ENCODE measurements around the gene TMEM244. TPM values are rescaled to one million over a fixed set of nuclear protein-coding genes. Genes with fewer than 3 reads are reported as not detected.
A peak's percentile ranks its signal among the peaks of the same experiment; 100 is the strongest.
"Not testable (repeated sequence)": the region's sequence is repeated elsewhere in the genome, so short reads cannot be mapped to it uniquely, and the experiment has no call there.

The TMEM244 gene
- total RNA-seq, 1 donor from 2014 or later, result not detected

- Mint-ChIP-seq H3K9me3 (peaks cover 6% of the 10 kb centered on the region), H3K27ac (no peak overlapping the region), H3K4me1 (ENCODE audit: low read depth) (peaks cover 13% of the 10 kb centered on the region), H3K36me3 (ENCODE audit: low read depth) (peaks cover 9% of the 10 kb centered on the region), H3K4me3 (ENCODE audit: low read depth) (no peak overlapping the region), H3K27me3 (ENCODE audit: low read depth) (peaks cover 8% of the 10 kb centered on the region)
- no peak for DNase-seq (ENCODE audit: low spot score)
- intact Hi-C loops (cut with micrococcal nuclease), result no loop called here
Measured at GRCh38 chr6:129886401-129887155, 25.5 kb upstream of the TMEM244 start.

GRCh38 chr6:129884211-129884610, 23.1 kb upstream of the TMEM244 start:
- intact Hi-C loops (cut with micrococcal nuclease), result no loop called here
- no peak for DNase-seq (ENCODE audit: low spot score)
- Mint-ChIP-seq H3K27ac (no peak overlapping the region), H3K4me3 (ENCODE audit: low read depth) (no peak overlapping the region), H3K36me3 (ENCODE audit: low read depth) (peaks cover 19% of the 10 kb centered on the region), H3K27me3 (ENCODE audit: low read depth) (peaks cover 8% of the 10 kb centered on the region), H3K4me1 (ENCODE audit: low read depth) (peaks cover 10% of the 10 kb centered on the region), H3K9me3 (peaks cover 24% of the 10 kb centered on the region)

DNA sequence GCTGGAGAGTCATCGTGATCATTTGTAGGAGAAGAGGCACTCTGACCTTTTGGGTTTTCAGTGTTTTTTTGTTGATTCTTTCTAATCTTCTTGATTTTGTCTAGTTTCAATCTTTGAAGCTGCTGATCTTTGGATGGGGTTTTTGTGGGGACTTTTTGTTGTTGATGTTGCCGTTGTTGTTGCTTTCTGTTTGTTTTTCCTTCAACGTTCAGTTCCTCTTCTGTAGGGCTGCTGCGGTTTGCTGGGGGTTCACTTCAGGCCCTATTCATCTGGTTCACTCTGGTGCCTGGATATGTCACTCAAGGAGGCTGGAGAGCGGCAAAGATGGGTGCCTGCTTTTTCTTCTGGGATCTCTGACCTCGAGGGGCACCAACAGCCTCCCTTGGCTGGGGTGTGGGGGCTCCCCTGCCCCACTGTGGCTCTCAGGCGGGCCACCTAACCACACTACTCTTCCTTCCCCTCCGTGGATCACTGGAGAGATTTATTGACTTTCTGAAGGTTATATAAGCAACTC, 21.5 kb upstream of the TMEM244 start:
- peaks cover 39% of the 10 kb centered on the region for H3K9me3 Mint-ChIP-seq
- peaks cover 10% of the 10 kb centered on the region for H3K4me1 Mint-ChIP-seq (ENCODE audit: low read depth)
- peaks cover 22% of the 10 kb centered on the region for H3K36me3 Mint-ChIP-seq (ENCODE audit: low read depth)
- no peak overlapping the region for H3K4me3 Mint-ChIP-seq (ENCODE audit: low read depth)
- DNase-seq (ENCODE audit: low spot score), result no peak
- intact Hi-C loops (cut with micrococcal nuclease), result no loop called here
- peaks cover 5% of the 10 kb centered on the region for H3K27me3 Mint-ChIP-seq (ENCODE audit: low read depth)
- peak overlapping the region; percentile 54 for H3K27ac Mint-ChIP-seq

DNA sequence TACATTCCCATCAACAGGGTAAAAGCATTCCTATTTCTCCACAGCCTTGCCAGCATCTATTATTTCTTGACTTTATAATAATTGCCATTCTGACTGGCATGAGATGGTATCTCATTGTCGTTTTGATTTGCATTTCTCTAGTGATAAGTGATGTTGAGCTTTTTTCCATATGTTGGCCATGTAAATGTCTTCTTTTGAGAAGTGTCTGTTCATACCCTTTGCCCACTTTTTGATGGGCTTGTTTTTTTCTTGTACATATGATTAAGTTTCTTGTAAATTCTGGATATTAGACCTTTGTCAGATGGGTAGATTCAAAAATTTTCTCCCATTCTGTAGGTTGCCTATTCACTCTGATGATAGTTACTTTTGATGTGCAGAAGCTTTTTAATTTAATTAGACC, 16.8 kb upstream of the TMEM244 start:
- H3K4me3 Mint-ChIP-seq (ENCODE audit: low read depth); H3K27me3 Mint-ChIP-seq (ENCODE audit: low read depth): not testable (repeated sequence)

DNA sequence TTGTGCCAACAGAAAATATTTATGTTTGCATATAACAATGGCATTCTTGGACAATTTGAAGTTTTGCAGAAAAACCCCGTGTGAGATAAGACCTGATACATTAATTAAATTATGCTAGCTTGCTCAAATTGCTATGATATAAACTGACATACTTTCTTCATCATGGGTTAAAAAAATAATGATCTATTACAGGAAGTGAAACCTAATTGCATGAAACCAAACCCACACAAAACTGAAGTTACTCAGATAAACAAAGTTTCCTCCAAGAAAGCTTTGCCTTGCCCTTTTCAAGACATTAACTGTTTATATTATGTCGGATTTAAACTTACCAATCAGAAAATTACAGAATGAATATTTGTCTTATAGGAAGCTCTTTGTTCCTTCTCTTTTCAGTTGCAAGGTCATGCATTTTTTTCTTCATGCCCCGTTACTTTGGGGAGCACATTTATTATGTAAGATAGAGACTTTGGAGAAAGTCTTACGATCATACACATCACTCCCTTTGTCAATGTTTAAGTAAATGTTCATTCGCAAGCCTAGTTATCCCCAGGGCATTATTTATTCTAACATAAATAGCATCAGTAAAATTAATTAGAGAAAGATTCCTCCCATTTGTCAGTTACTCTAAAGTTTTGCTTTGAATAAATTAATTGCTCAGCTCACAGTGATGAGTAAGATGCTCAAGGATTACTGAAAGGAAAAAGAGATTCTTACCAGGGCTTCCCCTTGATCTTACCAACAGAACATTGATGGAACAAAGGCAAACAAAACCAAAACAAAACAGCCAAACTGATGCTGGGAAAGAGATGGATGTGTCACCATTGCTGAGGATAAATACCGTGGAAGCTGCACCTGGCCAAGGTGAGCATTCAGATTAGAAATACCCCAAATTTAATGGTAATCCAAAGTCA, 14.8 kb upstream of the TMEM244 start:
- peaks cover 18% of the 10 kb centered on the region for H3K4me1 Mint-ChIP-seq (ENCODE audit: low read depth)
- H3K27ac Mint-ChIP-seq, result peak overlapping the region; percentile 15
- H3K4me3 Mint-ChIP-seq (ENCODE audit: low read depth), result no peak overlapping the region
- peaks cover 26% of the 10 kb centered on the region for H3K9me3 Mint-ChIP-seq
- peaks cover 8% of the 10 kb centered on the region for H3K36me3 Mint-ChIP-seq (ENCODE audit: low read depth)
- peaks cover 5% of the 10 kb centered on the region for H3K27me3 Mint-ChIP-seq (ENCODE audit: low read depth)
- intact Hi-C loops (cut with micrococcal nuclease), result no loop called here
- no peak for DNase-seq (ENCODE audit: low spot score)

More for the DNA sequence above, 16.8 kb upstream of the TMEM244 start:
- intact Hi-C loops (cut with micrococcal nuclease); H3K27ac Mint-ChIP-seq; DNase-seq (ENCODE audit: low spot score): not testable (repeated sequence)
- peaks cover 22% of the 10 kb centered on the region for H3K36me3 Mint-ChIP-seq (ENCODE audit: low read depth)
- H3K4me1 Mint-ChIP-seq (ENCODE audit: low read depth), result peaks cover 28% of the 10 kb centered on the region
- peaks cover 39% of the 10 kb centered on the region for H3K9me3 Mint-ChIP-seq

GRCh38 chr6:129874837-129875236, 13.7 kb upstream of the TMEM244 start:
- Mint-ChIP-seq H3K36me3 (ENCODE audit: low read depth) (peaks cover 3% of the 10 kb centered on the region), H3K27me3 (ENCODE audit: low read depth) (peaks cover 6% of the 10 kb centered on the region), H3K9me3 (peaks cover 17% of the 10 kb centered on the region), H3K27ac (no peak overlapping the region), H3K4me3 (ENCODE audit: low read depth) (no peak overlapping the region), H3K4me1 (ENCODE audit: low read depth) (peaks cover 18% of the 10 kb centered on the region)
- intact Hi-C loops (cut with micrococcal nuclease), result no loop called here
- no peak for DNase-seq (ENCODE audit: low spot score)

- DNase-seq (ENCODE audit: low spot score), result no peak
Measured at GRCh38 chr6:129872586-129872985, 11.5 kb upstream of the TMEM244 start.

DNA sequence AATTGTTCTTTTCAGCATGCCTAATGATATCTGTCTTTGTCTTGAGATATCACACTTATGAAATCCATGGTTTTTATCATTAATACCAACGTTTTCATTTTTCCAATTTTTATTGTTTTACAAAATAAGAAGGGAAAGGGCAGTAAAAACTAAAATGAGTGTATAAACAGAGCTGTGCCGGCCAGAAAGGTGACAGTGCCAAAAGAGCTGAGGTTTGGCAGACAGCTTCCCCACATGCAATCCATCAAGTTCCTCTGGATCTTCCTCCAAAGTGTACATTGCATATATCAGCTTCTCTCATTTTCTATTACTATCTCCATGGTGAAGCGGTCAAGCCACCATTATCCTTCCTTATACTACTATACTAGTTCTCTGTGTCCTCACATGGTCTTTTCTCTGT, 10.1 kb upstream of the TMEM244 start:
- DNase-seq (ENCODE audit: low spot score), result no peak
- Mint-ChIP-seq H3K9me3 (no peaks in the 10 kb centered on the region), H3K27me3 (ENCODE audit: low read depth) (peaks cover 8% of the 10 kb centered on the region), H3K4me1 (ENCODE audit: low read depth) (peaks cover 14% of the 10 kb centered on the region), H3K4me3 (ENCODE audit: low read depth) (no peak overlapping the region), H3K36me3 (ENCODE audit: low read depth) (no peaks in the 10 kb centered on the region), H3K27ac (no peak overlapping the region)
- intact Hi-C loops (cut with micrococcal nuclease), result no loop called here

More at GRCh38 chr6:129872586-129872985, 11.5 kb upstream of the TMEM244 start:
- Mint-ChIP-seq H3K27me3 (ENCODE audit: low read depth) (peaks cover 8% of the 10 kb centered on the region), H3K9me3 (no peaks in the 10 kb centered on the region), H3K36me3 (ENCODE audit: low read depth) (no peaks in the 10 kb centered on the region), H3K27ac (no peak overlapping the region), H3K4me1 (ENCODE audit: low read depth) (peaks cover 18% of the 10 kb centered on the region), H3K4me3 (ENCODE audit: low read depth) (no peak overlapping the region)
- intact Hi-C loops (cut with micrococcal nuclease), result no loop called here

DNA sequence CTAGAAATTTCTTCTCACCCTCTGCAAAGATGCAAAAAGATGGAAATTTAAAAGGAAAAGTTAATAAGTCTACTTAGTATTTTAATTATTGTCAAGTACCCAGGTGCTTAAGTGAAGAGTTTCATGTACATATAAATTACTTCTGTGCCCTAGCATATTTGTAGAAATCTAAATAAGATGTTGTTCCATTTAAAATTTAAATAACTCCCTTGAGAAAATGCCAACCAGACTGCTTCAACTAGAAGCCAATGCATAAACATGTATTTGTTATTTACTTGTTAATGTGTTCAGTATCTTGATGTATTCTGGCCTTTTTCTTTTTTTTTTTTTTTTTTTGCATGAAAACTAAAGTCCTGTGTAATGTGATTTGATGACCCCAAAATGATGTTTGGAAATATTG, 6.3 kb upstream of the TMEM244 start:
- Mint-ChIP-seq H3K4me1 (ENCODE audit: low read depth) (no peaks in the 10 kb centered on the region), H3K27me3 (ENCODE audit: low read depth) (peaks cover 8% of the 10 kb centered on the region), H3K9me3 (peaks cover 5% of the 10 kb centered on the region), H3K4me3 (ENCODE audit: low read depth) (no peak overlapping the region), H3K27ac (no peak overlapping the region), H3K36me3 (ENCODE audit: low read depth) (no peaks in the 10 kb centered on the region)
- no peak for DNase-seq (ENCODE audit: low spot score)
- intact Hi-C loops (cut with micrococcal nuclease), result no loop called here

- Mint-ChIP-seq H3K4me3 (ENCODE audit: low read depth) (no peak overlapping the region), H3K27me3 (ENCODE audit: low read depth) (peaks cover 6% of the 10 kb centered on the region), H3K36me3 (ENCODE audit: low read depth) (no peaks in the 10 kb centered on the region), H3K4me1 (ENCODE audit: low read depth) (no peaks in the 10 kb centered on the region), H3K27ac (no peak overlapping the region), H3K9me3 (peaks cover 5% of the 10 kb centered on the region)
- no peak for DNase-seq (ENCODE audit: low spot score)
- intact Hi-C loops (cut with micrococcal nuclease), result no loop called here
Measured at GRCh38 chr6:129866688-129867087, 5.6 kb upstream of the TMEM244 start.

DNA sequence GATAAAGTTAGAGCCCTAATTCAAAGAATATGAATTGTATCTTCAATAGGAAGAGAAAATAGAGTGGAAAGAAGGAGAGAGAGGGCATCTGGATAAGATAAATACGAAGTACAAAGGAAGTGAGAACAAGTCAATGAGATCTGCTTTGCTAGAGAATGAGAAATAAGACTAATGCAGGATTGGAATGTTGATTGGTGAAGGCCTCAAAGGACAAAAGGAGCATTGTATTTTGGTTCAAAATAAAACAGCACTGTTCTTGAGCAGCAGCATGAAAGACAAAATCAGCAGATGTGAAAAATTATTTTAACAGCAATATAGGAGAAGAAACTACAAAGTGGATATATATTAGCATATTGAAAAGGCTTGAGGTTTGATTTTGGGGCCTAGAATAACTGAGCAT, 5.1 kb upstream of the TMEM244 start:
- intact Hi-C loops (cut with micrococcal nuclease), result no loop called here
- Mint-ChIP-seq H3K27ac (no peak overlapping the region), H3K4me1 (ENCODE audit: low read depth) (peaks cover 2% of the 10 kb centered on the region), H3K27me3 (ENCODE audit: low read depth) (peaks cover 6% of the 10 kb centered on the region), H3K9me3 (peaks cover 5% of the 10 kb centered on the region), H3K4me3 (ENCODE audit: low read depth) (no peak overlapping the region), H3K36me3 (ENCODE audit: low read depth) (no peaks in the 10 kb centered on the region)
- no peak for DNase-seq (ENCODE audit: low spot score)

- Mint-ChIP-seq H3K36me3 (ENCODE audit: low read depth) (no peaks in the 10 kb centered on the region), H3K27ac (no peak overlapping the region), H3K27me3 (ENCODE audit: low read depth) (peaks cover 5% of the 10 kb centered on the region), H3K4me3 (ENCODE audit: low read depth) (no peak overlapping the region), H3K9me3 (peaks cover 5% of the 10 kb centered on the region), H3K4me1 (ENCODE audit: low read depth) (peaks cover 11% of the 10 kb centered on the region)
- no peak for DNase-seq (ENCODE audit: low spot score)
- intact Hi-C loops (cut with micrococcal nuclease), result no loop called here
Measured at GRCh38 chr6:129865013-129865412, 3.9 kb upstream of the TMEM244 start.

GRCh38 chr6:129863664-129864063, 2.5 kb upstream of the TMEM244 start:
- Mint-ChIP-seq H3K36me3 (ENCODE audit: low read depth) (no peaks in the 10 kb centered on the region), H3K27me3 (ENCODE audit: low read depth) (peaks cover 5% of the 10 kb centered on the region), H3K4me3 (ENCODE audit: low read depth) (no peak overlapping the region), H3K27ac (no peak overlapping the region), H3K9me3 (peaks cover 5% of the 10 kb centered on the region), H3K4me1 (ENCODE audit: low read depth) (peaks cover 11% of the 10 kb centered on the region)
- DNase-seq (ENCODE audit: low spot score), result no peak
- intact Hi-C loops (cut with micrococcal nuclease), result no loop called here

Measured in activated T-helper 2 cell treated with anti-CD3 and anti-CD28 coated beads, Interferon-gamma antibody, Interleukin-2, Interleukin-4, amounts not matched to agents 10 μg/mL and 5 μg/mL and 100 μg/mL, durations not matched to agents 14 hours and 24 hours and 36 hours (primary cell).